Naive B cell (primary cell): ENCODE data around the gene FCHSD2. TPM values are rescaled to one million over a fixed set of nuclear protein-coding genes. Genes with fewer than 3 reads are reported as not detected.

Experiments
- ATAC-seq, 2 donors: fragments of 150-1000 bp; cut with Tn5 transposase; 2 replicates each; pipeline ENCODE4 v1.10.0; 2021; ENCODE audit warnings: low read depth in 2 of 2, mild to moderate bottlenecking in 2 of 2, moderate library complexity in 2 of 2
- DNase-seq: peaks from one replicate; pipeline ENCODE4 v3.0.0; 2022
- H3K27ac Mint-ChIP-seq, 6 donors: one replicate each; pipeline ENCODE4 v1.8.0; 2020 to 2022; ENCODE audit warnings: mild to moderate bottlenecking in 6 of 6, mixed read lengths in 6 of 6, moderate library complexity in 5 of 6, inconsistent platforms in 2 of 6
- H3K27me3 Mint-ChIP-seq, 3 donors: one replicate each; pipeline ENCODE4 v1.8.0; 2021 to 2022; ENCODE audit warnings: mixed read lengths in 3 of 3, mild to moderate bottlenecking in 1 of 3
- H3K36me3 Mint-ChIP-seq, 2 donors: one replicate each; pipeline ENCODE4 v1.8.0; 2020 to 2022; ENCODE audit warnings: mixed read lengths in 2 of 2, inconsistent platforms in 1 of 2, mild to moderate bottlenecking in 1 of 2
- H3K4me1 Mint-ChIP-seq, 3 donors: one replicate each; pipeline ENCODE4 v1.8.0; 2020 to 2022; ENCODE audit warnings: mixed read lengths in 3 of 3, inconsistent platforms in 1 of 3, mild to moderate bottlenecking in 1 of 3, moderate library complexity in 1 of 3
- H3K4me3 Mint-ChIP-seq, 8 donors: one replicate each; pipeline ENCODE4 v1.8.0; 2020 to 2022; ENCODE audit warnings: mild to moderate bottlenecking in 8 of 8, mixed read lengths in 8 of 8, moderate library complexity in 8 of 8, inconsistent platforms in 2 of 8
- H3K9me3 Mint-ChIP-seq, 7 donors: one replicate each; pipeline ENCODE4 v1.8.0; 2020 to 2022; ENCODE audit warnings: mixed read lengths in 7 of 7, mild to moderate bottlenecking in 5 of 7, inconsistent platforms in 2 of 7, moderate library complexity in 1 of 7
- polyA plus RNA-seq, 6 donors: library from polyadenylated mRNA; unstranded; fragments of 300-500 nt; fragmentation: Illumina TruSeq; gene quantifications; one replicate each; pipeline ENCODE4 v1.2.3, GENCODE V29; 2021; ENCODE audit warnings: low read depth in 6 of 6

The FCHSD2 gene
- 100 to 1,000 TPM in 3 of 6 donors, 10 to 100 TPM in 3; 43.0 to 134 (median 104) TPM for polyA plus RNA-seq

DNA sequence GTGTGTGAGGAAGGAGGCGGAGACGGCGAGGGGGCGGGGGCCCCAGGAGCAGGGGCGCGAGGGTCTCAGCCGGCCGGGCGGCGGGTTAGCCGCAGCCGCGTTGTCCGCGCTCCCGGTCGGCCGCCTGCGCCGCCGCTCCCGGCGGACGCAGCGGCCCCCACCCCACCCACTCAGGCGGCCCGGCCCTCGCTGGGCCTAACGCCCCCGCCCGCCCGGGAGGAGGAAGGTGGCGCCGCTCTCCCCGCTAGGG is at the start of gene FCHSD2:
Gene FCHSD2 (minus strand): TSS at position 191 of the 250 bp plus-strand sequence. CDS start 441 bp downstream, outside the sequence.
- Mint-ChIP-seq H3K27ac (peak within 1 kb of the TSS; percentile 96 to 99 (median 99)), H3K4me3 (peak within 1 kb of the TSS; percentile 97 to 100 (median 98))
- no peak for ATAC-seq

DNA sequence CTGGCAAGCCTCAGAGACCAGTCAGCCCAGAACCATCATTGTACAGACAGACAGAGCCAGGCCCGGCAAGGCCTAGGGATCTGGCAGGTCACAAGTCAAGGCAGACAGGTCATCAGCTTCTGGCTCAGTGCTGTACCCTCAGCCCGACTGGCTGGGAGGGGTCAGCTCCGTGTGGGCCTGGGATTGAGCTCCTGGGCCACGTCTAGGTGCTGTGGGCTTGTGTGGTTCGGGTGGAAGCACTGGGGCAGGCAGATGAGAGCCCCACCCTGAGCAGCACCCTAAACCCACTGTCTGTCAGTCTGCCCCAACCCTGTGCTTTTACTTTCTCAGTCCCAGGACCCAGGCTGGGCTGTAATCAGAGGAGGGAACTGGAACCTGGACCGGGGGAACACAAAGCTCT is 49.0 kb upstream of the FCHSD2 start:
- Mint-ChIP-seq H3K9me3 (no peaks in the 10 kb centered on the region), H3K27me3 (no peaks in the 10 kb centered on the region), H3K4me3 (no peak overlapping the region), H3K4me1 (peaks cover 23 to 42% (median 37%) of the 10 kb centered on the region in 3 donors), H3K27ac (peak overlapping the region in 5 of 6 donors; percentile 59 to 92 (median 73)), H3K36me3 (no peaks in the 10 kb centered on the region)
- DNase-seq (no peak), ATAC-seq (no peak)

More for the DNA sequence above, at the start of gene FCHSD2:
- Mint-ChIP-seq H3K36me3 (peaks cover 15 to 19% of the 10 kb centered on the region in 2 donors), H3K4me1 (peaks cover 44 to 75% (median 71%) of the 10 kb centered on the region in 3 donors), H3K9me3 (no peaks in the 10 kb centered on the region), H3K27me3 (no peaks in the 10 kb centered on the region)
- DNase-seq: no peak

DNA sequence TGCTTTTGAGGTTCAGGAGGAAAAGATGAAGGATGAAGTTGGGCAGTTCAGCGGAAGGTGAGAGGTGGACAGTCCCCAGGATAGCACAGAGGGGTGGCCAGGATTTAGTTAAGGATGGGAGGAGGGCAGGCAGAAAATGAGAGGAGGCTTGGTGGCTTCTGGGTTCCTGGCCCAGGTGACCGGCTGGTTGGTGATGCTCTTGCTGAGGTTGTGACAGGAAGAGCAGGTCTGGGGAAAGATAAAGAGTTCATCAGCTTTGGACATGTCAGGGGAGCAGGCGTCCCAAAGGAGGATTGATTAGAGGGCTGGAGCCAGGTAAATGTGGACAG is 48.4 kb upstream of the FCHSD2 start:
- DNase-seq (no peak), ATAC-seq (no peak)
- Mint-ChIP-seq H3K4me1 (peaks cover 25 to 45% (median 41%) of the 10 kb centered on the region in 3 donors), H3K4me3 (no peak overlapping the region), H3K27ac (peak overlapping the region; percentile 76 to 97 (median 96)), H3K9me3 (no peaks in the 10 kb centered on the region), H3K27me3 (no peaks in the 10 kb centered on the region), H3K36me3 (no peaks in the 10 kb centered on the region)

DNA sequence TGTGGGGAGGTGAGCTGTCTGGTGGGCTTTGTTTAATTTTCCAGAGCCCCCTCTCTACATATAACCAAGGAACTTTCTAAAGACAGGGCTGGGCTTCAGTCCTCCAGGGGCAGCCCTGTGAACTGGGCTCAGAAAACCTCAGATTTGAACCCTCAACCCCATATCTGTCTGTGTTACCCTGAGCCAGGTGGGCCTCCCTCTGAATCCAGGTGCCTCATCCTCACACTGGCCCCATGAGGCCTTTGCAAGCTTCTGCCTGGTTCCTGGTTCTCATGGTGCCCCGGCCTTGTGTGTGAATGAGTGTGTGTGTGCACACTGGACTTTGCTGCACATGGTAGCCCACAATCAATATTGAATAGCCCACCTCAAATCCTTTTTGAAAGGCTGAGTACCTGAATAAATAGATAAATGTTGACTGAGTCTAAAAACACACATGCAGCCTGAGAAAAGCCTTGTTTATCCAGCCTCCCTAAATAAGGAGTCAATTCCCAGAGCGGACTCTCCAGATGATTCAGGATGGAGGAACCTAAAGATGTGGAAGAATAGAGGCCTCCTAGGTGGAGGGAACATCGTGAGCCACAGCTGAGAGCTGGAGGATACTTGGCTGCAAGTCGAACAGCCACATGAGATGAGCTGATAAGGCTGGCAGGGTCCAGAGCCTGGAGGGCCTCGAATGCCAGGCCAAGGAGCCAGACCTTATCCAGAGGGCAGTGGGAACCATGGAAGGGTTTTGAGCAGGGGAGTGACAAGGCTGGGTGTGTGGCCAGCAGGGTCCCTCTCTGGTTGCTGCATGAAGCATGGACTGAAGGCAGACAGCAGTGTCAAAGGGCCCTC is 47.8 kb upstream of the FCHSD2 start:
- peak overlapping the region; percentile 92 to 98 (median 97) for H3K27ac Mint-ChIP-seq
- H3K27me3 Mint-ChIP-seq: no peaks in the 10 kb centered on the region
- no peak for DNase-seq

DNA sequence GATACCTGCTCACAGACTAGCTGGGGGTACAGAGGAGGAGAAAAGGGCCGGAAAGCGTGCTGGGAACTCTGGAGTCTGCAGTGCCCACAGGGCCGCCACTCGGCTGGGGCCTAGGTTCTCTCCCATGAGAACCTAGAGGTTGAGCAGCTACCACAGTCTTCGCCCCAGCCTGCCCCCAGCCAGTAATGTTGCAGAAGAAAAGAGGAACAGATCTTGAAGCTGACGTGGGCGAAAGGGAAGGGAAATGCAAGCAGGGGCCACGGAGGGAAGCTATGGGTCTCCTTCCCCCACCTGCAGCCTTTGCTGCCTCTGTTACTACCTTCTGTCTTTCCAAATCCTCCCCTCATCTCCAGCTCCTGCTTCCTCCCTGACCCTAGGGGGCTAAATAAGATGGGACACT is 47.2 kb upstream of the FCHSD2 start:
- Mint-ChIP-seq H3K9me3 (no peaks in the 10 kb centered on the region), H3K4me1 (peaks cover 32 to 55% (median 46%) of the 10 kb centered on the region in 3 donors), H3K4me3 (peak overlapping the region in 7 of 8 donors; percentile 6 to 82 (median 55)), H3K27ac (peak overlapping the region; percentile 92 to 98 (median 97)), H3K36me3 (no peaks in the 10 kb centered on the region), H3K27me3 (no peaks in the 10 kb centered on the region)
- ATAC-seq: peak; percentile 95 to 97
- peak; percentile 88 for DNase-seq

More for the DNA sequence above, 47.8 kb upstream of the FCHSD2 start:
- Mint-ChIP-seq H3K4me1 (peaks cover 29 to 49% (median 45%) of the 10 kb centered on the region in 3 donors), H3K4me3 (peak overlapping the region in 7 of 8 donors; percentile 2 to 82 (median 55)), H3K9me3 (no peaks in the 10 kb centered on the region), H3K36me3 (no peaks in the 10 kb centered on the region)
- ATAC-seq: peak; percentile 6 to 11

DNA sequence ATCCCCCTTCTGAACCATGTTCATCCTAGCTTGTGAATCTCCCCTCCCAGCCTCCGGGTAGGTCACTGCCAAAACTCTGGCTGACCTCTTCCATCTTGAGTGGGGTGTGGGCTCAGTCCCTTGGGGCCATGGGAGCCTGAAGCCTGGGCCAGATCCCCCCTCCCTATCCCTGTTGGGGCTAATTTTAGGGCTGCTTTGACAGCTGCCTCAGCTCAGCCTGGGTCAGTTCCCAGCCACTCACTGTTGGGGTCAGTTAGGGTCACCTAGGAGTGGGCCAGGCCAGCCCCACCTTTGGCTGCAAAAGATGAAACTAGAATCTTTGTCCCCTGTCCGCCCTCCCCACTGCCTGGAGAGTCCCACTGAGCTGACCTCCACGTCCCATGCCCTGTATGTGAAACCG is 46.2 kb upstream of the FCHSD2 start:
- peaks cover 32 to 57% (median 46%) of the 10 kb centered on the region in 3 donors for H3K4me1 Mint-ChIP-seq
- H3K27me3 Mint-ChIP-seq: no peaks in the 10 kb centered on the region
- peak overlapping the region in 4 of 6 donors; percentile 59 to 97 (median 81) for H3K27ac Mint-ChIP-seq
- DNase-seq (no peak), ATAC-seq (no peak)
- peak overlapping the region in 1 of 8 donors; percentile 66 for H3K4me3 Mint-ChIP-seq
- no peaks in the 10 kb centered on the region for H3K36me3 Mint-ChIP-seq
- no peaks in the 10 kb centered on the region for H3K9me3 Mint-ChIP-seq

DNA sequence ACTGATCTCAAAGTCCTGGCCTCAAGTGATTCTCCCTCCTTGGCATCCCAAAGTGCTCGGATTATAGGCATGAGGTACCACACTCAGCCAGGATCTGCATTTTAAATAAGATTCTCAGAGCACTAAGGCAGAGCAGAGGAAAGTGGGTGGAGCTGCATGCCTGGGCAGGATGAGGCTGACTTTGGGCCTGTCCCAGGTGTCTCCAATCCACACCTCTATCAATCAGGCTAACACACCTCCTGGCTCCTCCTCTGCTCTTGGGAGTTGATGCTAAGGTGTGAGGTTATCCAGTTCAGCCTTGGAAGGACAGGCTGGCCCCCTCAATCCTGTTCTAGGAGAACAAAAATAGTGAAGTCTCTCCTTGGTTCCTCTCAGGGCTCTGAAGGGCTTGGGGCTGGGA is 45.7 kb upstream of the FCHSD2 start:
- Mint-ChIP-seq H3K9me3 (no peaks in the 10 kb centered on the region), H3K27me3 (no peaks in the 10 kb centered on the region), H3K4me1 (peaks cover 35 to 57% (median 46%) of the 10 kb centered on the region in 3 donors), H3K27ac (peak overlapping the region in 5 of 6 donors; percentile 59 to 92 (median 67)), H3K36me3 (no peaks in the 10 kb centered on the region), H3K4me3 (peak overlapping the region in 1 of 8 donors; percentile 40)
- ATAC-seq (no peak), DNase-seq (no peak)

DNA sequence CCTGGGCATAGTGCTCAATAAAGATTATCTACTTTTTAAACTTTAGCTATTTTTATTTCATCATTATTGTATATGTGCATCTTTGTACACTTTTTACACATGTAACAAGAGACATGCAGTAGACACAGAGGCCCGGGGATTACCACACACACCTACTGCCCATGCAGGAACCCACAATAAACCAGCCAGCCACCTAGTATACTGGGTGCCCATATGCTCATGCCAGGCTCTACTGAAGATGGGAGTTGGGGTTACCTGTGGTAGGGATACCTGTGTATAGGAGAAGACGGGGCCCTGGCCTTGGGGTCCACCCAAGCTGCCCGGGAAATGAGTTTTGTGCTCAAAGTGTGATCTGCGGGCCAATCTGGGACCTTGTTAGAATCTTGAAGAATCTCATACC is 44.8 kb upstream of the FCHSD2 start:
- no peak for DNase-seq
- no peaks in the 10 kb centered on the region for H3K9me3 Mint-ChIP-seq
- no peak for ATAC-seq
- peaks cover 35 to 57% (median 46%) of the 10 kb centered on the region in 3 donors for H3K4me1 Mint-ChIP-seq
- no peaks in the 10 kb centered on the region for H3K36me3 Mint-ChIP-seq
- H3K27me3 Mint-ChIP-seq: no peaks in the 10 kb centered on the region
- no peak overlapping the region for H3K4me3 Mint-ChIP-seq
- H3K27ac Mint-ChIP-seq: peak overlapping the region in 1 of 6 donors; percentile 67

DNA sequence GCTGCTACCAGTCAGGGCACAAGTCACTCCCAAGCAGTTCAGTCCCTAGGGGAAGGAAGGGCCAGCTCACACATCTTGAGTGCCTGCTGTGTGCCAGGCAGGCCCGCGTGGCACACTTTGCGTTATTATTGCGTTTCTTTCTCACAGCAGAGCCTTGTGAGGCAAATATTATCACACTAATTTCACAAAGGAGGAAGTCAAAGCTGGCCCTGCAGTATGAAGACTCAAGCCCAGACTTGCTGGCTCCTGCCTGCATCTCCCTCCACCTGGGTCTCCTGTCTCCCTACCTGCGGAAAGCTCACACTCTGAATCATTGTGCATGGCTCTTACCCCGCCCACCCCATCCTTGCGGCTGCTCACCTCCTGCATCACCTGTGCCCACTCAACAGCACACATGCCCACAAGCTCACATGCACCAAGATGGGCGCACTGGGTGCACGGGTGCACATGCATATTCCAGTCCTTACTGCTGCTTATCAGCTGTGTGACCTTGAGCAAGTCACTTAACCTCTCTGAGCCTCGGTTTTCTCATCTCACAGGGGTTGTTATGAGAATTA is 44.3 kb upstream of the FCHSD2 start:
- peaks cover 35 to 54% (median 44%) of the 10 kb centered on the region in 3 donors for H3K4me1 Mint-ChIP-seq

DNA sequence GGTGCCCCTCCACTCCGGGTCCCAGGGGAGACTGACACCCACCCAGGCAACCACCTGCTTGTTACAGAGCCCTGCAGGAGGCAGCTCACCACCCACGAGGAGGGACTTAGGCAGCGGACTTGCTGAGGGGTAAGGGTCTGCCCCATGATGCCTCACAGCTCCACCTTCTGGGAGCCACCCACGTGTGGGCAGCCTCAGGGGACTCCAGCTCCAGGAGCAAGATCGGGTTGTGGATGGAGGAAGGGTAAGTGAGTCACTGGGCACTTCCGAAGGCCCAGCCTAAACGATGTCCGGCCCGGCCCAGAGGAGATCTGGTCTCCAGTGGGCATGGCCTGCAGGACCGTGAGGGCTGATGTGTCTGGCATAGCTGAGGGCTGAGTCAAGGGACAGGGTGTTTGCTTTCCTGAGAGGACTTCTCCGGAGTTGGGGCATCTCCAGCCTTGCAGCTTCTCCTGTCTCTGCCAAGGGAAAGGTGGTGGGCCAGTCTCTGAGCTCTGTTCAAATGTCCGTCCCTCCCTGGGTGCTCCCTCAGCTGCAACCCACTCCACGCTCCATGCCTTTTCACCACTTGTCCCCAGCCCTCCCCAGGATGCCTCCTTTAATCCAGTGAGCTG is 43.7 kb upstream of the FCHSD2 start:
- Mint-ChIP-seq H3K36me3 (no peaks in the 10 kb centered on the region), H3K9me3 (no peaks in the 10 kb centered on the region), H3K4me1 (peaks cover 32 to 48% (median 43%) of the 10 kb centered on the region in 3 donors), H3K27ac (peak overlapping the region in 3 of 6 donors; percentile 22 to 82 (median 81)), H3K27me3 (no peaks in the 10 kb centered on the region), H3K4me3 (peak overlapping the region in 5 of 8 donors; percentile 1 to 90 (median 32))
- ATAC-seq (no peak), DNase-seq (no peak)

More for the DNA sequence above, 44.3 kb upstream of the FCHSD2 start:
- Mint-ChIP-seq H3K4me3 (peak overlapping the region in 4 of 8 donors; percentile 1 to 43 (median 20)), H3K36me3 (no peaks in the 10 kb centered on the region), H3K9me3 (no peaks in the 10 kb centered on the region), H3K27me3 (no peaks in the 10 kb centered on the region), H3K27ac (peak overlapping the region in 2 of 6 donors; percentile 22 to 82)
- no peak for DNase-seq
- no peak for ATAC-seq

DNA sequence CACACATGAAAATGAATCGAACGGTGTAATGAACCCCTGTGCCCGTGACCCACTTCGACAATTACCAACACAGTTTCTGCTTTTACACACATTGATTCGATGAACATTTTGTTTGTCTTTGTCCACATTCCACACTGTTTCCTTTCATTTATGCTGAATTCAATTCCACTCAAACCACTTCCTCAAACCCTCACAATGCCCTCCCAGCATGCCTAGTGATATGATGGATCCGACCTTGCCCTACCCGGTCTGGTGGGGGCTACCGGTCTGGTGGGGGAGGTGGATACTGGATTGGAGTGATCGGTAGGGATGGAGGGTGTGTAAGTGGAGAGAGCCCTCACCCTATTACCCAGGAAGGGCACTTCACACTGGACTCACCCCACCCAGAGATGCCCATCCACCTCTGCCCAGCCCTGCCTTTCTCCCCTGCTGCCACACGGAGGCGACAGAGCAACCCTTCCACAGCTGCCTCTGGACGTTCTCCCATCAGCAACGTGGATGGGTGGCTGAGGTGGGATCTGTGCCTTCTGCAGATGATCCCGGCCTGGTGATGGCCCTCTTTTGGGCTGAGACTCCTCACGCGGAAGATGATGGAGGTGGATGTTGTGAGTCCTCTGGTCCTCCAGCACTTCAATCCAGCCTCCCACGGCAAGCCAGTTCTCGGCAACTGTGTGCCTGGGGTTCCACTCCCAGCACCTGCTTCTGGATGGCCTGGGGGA is 43.0 kb upstream of the FCHSD2 start:
- Mint-ChIP-seq H3K4me3 (peak overlapping the region in 7 of 8 donors; percentile 7 to 90 (median 62)), H3K4me1 (peaks cover 25 to 41% (median 37%) of the 10 kb centered on the region in 3 donors), H3K9me3 (no peaks in the 10 kb centered on the region), H3K27me3 (no peaks in the 10 kb centered on the region), H3K27ac (peak overlapping the region in 3 of 6 donors; percentile 29 to 61 (median 43)), H3K36me3 (no peaks in the 10 kb centered on the region)
- ATAC-seq: peak; percentile 7 to 18
- DNase-seq: peak; percentile 52

DNA sequence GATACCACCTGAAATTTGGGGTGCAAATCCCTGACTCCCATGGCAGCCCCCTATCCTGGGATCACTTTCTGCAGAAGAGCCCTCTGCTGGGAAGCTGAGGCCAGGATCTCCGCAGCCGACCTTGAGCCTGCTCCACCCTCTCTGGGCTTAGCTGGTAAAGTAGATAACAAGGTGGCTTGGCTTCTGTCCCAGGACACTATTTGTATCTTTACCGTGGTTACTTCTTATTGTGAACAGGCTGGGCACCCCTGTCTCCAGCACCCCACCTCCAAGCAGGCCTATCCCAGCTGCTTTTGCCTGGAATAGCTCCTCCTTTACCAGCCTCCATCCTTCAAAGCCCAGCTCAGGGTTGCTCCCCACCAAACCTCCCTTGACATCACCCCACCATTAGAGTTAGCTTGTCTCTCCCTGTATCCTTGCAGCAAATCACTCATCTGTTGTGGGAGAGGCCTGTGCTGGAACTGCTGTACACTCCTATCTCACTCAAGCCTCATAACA is 40.8 kb upstream of the FCHSD2 start:
- Mint-ChIP-seq H3K27ac (no peak overlapping the region), H3K27me3 (no peaks in the 10 kb centered on the region), H3K36me3 (no peaks in the 10 kb centered on the region), H3K4me1 (peaks cover 20 to 27% (median 23%) of the 10 kb centered on the region in 3 donors), H3K4me3 (no peak overlapping the region), H3K9me3 (no peaks in the 10 kb centered on the region)
- no peak for DNase-seq
- ATAC-seq: no peak

DNA sequence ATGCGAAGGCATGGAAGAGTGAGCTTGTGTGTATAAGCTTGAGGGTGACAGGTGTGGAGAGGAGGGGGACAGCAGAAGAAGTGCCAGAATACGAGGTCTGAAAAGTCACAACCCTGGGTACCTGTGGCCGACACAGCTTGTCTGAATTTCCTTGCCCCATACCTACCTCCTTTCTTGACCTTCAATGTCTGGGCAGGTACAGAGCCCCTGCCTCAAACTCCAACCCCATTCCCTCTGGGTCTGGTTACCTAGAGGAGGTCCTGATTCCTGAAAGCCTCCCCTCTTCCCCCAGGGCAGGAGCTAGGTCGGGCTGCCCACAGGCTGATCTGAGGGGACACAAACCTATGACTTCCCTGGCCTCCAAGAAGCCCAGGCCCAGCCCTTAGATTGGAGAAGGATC is 36.6 kb upstream of the FCHSD2 start:
- peaks cover 35 to 44% (median 44%) of the 10 kb centered on the region in 3 donors for H3K4me1 Mint-ChIP-seq
- no peaks in the 10 kb centered on the region for H3K36me3 Mint-ChIP-seq
- H3K27ac Mint-ChIP-seq: peak overlapping the region in 3 of 6 donors; percentile 84 to 94 (median 89)
- H3K9me3 Mint-ChIP-seq: no peaks in the 10 kb centered on the region
- no peaks in the 10 kb centered on the region for H3K27me3 Mint-ChIP-seq
- ATAC-seq (no peak), DNase-seq (no peak)
- peak overlapping the region in 1 of 8 donors; percentile 16 for H3K4me3 Mint-ChIP-seq
